ENCODE results near the gene RSBN1.

The RSBN1 gene

DNA sequence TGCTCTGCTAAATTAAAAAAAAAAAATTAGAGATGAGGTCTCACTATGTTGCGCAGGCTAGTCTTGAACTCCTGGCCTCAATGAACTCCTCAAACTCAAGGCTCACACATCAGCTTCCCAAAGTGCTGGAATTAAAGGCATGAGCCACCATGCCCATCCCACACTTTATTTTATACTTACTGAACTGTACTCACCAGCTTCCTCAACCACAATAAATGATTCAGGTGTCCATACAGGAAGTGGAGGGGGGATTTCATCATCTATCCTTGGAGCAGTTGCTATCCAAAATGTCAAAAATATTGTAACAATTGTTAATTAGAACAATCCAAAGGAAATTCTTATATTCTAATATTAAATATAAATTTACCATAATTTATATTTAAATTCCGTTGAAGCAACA, 22.4 kb upstream of the RSBN1 start:
- H3K4me3 ChIP-seq (ENCODE audit: low read depth, low read length) = no peak overlapping the region
- H3K27me3 ChIP-seq (replicated peaks) = no peaks in the 10 kb centered on the region
- in situ Hi-C loops (cut with HindIII; ENCODE audit: low pct_ligation_motif_present, low sequenced_read_pairs) = no loop called here
- DNase-seq = no peak
- no peak overlapping the region for H3K27ac ChIP-seq
- TF ChIP-seq, protein P1, sequence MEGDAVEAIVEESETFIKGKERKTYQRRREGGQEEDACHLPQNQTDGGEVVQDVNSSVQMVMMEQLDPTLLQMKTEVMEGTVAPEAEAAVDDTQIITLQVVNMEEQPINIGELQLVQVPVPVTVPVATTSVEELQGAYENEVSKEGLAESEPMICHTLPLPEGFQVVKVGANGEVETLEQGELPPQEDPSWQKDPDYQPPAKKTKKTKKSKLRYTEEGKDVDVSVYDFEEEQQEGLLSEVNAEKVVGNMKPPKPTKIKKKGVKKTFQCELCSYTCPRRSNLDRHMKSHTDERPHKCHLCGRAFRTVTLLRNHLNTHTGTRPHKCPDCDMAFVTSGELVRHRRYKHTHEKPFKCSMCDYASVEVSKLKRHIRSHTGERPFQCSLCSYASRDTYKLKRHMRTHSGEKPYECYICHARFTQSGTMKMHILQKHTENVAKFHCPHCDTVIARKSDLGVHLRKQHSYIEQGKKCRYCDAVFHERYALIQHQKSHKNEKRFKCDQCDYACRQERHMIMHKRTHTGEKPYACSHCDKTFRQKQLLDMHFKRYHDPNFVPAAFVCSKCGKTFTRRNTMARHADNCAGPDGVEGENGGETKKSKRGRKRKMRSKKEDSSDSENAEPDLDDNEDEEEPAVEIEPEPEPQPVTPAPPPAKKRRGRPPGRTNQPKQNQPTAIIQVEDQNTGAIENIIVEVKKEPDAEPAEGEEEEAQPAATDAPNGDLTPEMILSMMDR (IDR thresholded peaks at IDR 0.05; ENCODE audit: low read depth, low read length, missing control alignments) = no peak
- H3K36me3 ChIP-seq (replicated peaks) = no peaks in the 10 kb centered on the region

DNA sequence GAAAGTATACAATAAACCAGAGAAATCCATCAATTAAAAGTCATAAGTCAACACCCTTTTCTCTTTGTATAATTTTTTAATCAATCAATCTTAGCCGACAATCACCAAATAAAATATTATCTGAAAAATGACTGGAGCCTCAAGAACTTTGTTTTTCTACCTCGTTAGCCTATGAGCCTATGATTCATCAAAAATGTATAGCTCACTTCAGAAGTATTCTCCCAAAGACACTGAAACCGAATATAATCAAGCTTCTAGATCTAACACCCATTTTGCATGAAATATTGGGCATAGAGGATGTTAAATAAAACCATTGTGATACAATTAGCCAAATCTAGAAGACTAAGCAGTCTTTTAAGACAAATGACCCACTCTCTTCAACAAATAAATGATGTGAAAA, 17.8 kb upstream of the RSBN1 start:
- Histone ChIP-seq H3K27me3 (replicated peaks) (no peaks in the 10 kb centered on the region), H3K27ac (peak overlapping the region; percentile 7), H3K4me3 (ENCODE audit: low read depth, low read length) (no peak overlapping the region), H3K36me3 (replicated peaks) (no peaks in the 10 kb centered on the region)
- in situ Hi-C loops (cut with HindIII; ENCODE audit: low pct_ligation_motif_present, low sequenced_read_pairs) = no loop called here
- DNase-seq = no peak
- TF ChIP-seq, protein P1 (IDR thresholded peaks at IDR 0.05; ENCODE audit: low read depth, low read length, missing control alignments) = no peak

DNA sequence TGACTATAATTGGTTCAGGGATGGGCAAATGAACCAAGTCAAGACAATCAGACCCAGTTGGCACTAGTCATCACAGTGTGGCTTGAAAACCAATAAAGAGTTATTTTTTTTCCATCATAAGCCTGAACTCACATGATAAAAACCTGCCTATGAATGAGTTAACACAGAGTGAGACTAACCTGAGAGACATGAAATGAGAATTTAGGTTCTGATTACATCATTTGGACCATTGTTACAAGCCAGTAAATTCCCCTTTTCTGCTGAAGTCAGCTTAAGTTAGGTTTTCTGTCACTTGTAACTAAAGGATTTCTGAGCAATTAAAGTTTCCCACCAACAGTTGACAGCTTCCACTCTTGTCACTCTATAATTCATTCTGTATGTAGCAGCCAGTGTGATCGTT, 9.6 kb upstream of the RSBN1 start:
- H3K27me3 ChIP-seq (replicated peaks) = no peaks in the 10 kb centered on the region
- DNase-seq = no peak
- no peaks in the 10 kb centered on the region for H3K36me3 ChIP-seq (replicated peaks)
- in situ Hi-C loops (cut with HindIII; ENCODE audit: low pct_ligation_motif_present, low sequenced_read_pairs) = no loop called here
- TF ChIP-seq, protein P1 (IDR thresholded peaks at IDR 0.05; ENCODE audit: low read depth, low read length, missing control alignments) = no peak
- no peak overlapping the region for H3K4me3 ChIP-seq (ENCODE audit: low read depth, low read length)
- H3K27ac ChIP-seq = no peak overlapping the region

DNA sequence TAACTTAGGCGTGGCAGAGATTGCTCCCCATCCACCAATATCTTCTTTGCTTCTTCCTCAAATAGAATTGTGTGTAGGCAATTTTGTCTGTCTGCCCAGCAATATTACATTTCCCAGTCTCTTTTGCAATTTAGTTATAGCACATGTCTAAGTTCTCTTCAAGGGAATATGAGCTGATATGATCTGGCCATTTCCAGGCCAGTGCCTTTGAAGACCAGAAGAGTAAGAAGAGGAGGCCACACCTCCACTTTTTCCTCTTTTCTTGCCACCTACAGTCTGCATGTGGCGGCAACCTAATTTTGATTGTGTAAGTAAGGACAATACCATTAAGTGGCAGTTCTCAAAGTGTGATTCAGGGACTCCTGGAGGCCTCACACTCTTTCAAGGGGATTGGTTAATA, 6.3 kb upstream of the RSBN1 start:
- no peaks in the 10 kb centered on the region for H3K36me3 ChIP-seq (replicated peaks)
- TF ChIP-seq, protein P1 (IDR thresholded peaks at IDR 0.05; ENCODE audit: low read depth, low read length, missing control alignments) = no peak
- in situ Hi-C loops (cut with HindIII; ENCODE audit: low pct_ligation_motif_present, low sequenced_read_pairs) = no loop called here

DNA sequence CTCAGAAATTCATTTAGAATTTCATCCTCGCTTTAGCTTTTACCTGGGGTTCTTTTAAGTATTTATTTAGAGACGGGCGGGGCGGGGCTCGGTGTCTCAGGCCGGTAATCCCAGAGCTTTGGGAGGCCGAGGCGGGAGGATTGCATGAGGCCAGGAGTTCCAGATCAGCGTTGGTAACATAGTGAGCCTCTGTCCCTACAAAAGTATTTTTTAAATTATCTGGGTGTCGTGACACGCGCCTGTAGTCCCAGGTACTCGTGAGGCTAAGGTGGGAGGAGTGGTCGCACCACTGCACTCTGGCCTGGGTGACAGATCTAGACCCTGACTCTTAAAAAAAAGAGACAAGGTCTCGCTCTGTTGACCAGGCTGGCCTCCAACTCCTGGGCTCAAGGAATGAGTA, 942 bp upstream of the RSBN1 start:
- Histone ChIP-seq H3K4me3 (ENCODE audit: low read depth, low read length) (no peak overlapping the region), H3K27ac (no peak overlapping the region)
- DNase-seq = no peak

More for the DNA sequence above, 6.3 kb upstream of the RSBN1 start:
- H3K27ac ChIP-seq = no peak overlapping the region
- H3K27me3 ChIP-seq (replicated peaks) = no peaks in the 10 kb centered on the region
- no peak for DNase-seq
- H3K4me3 ChIP-seq (ENCODE audit: low read depth, low read length) = no peak overlapping the region

DNA sequence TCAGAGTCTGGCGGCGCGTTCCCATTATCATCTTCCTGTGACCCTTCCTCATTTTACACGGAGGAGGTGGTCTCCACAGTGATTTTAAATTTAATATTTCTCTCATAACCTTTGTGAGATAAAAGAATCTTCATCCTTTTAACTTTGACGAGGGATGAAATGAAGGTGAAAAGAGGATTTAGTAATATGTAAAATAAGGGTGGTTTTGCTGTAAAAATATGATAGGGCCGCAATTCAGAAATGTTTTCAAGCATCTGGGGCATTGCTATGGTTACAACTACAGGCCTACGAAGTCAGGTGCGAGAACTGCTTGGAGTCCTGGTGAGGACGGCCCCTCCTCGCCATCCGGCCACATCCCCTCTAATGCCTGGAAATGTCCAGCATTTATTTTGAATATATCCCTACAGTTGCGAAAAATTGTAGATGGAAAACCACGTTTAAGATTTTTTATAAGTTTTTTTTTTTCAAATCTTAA, 422 bp upstream of the RSBN1 start:
- in situ Hi-C loops (cut with HindIII; ENCODE audit: low pct_ligation_motif_present, low sequenced_read_pairs) = no loop called here
- peak overlapping the region; percentile 36 for H3K27ac ChIP-seq
- peak overlapping the region; percentile 94 for H3K4me3 ChIP-seq (ENCODE audit: low read depth, low read length)

More for the DNA sequence above, 942 bp upstream of the RSBN1 start:
- Histone ChIP-seq H3K36me3 (replicated peaks) (no peaks in the 10 kb centered on the region), H3K27me3 (replicated peaks) (no peaks in the 10 kb centered on the region)
- in situ Hi-C loops (cut with HindIII; ENCODE audit: low pct_ligation_motif_present, low sequenced_read_pairs) = no loop called here
- TF ChIP-seq, protein P1 (IDR thresholded peaks at IDR 0.05; ENCODE audit: low read depth, low read length, missing control alignments) = no peak

More for the DNA sequence above, 422 bp upstream of the RSBN1 start:
- DNase-seq = no peak
- TF ChIP-seq, protein P1 (IDR thresholded peaks at IDR 0.05; ENCODE audit: low read depth, low read length, missing control alignments) = no peak
- Histone ChIP-seq H3K27me3 (replicated peaks) (no peaks in the 10 kb centered on the region), H3K36me3 (replicated peaks) (no peaks in the 10 kb centered on the region)
